Neural progenitor cell (in vitro differentiated cells): Measurements from ENCODE around the gene OAS2. TPM values are rescaled to one million over a fixed set of nuclear protein-coding genes. Genes with fewer than 3 reads are reported as not detected.

Source experiments
- DNase-seq: peaks from one replicate; pipeline ENCODE4 v3.0.0-alpha.2; 2016; ENCODE audit warnings: low spot score
- H2AFZ ChIP-seq: fragments of 200-600 bp; sonication (generic); replicated peaks from 2 replicates; pipeline ENCODE4 v1.6.1; 2016; ENCODE audit warnings: antibody characterized with exemption
- H3F3A ChIP-seq: fragments of 200-600 bp; sonication (generic); 2 replicates; pipeline ENCODE4 v1.6.1; 2016; ENCODE audit warnings: antibody characterized with exemption, low read depth
- H3K27ac ChIP-seq: fragments of 200-600 bp; sonication (generic); 2 replicates; pipeline ENCODE4 v1.5.1; 2016; ENCODE audit warnings: mild to moderate bottlenecking
- H3K27me3 ChIP-seq: fragments of 200-600 bp; sonication (generic); 2 replicates; pipeline ENCODE4 v1.6.1; 2016; ENCODE audit warnings: mild to moderate bottlenecking, moderate library complexity
- H3K36me3 ChIP-seq: fragments of 200-600 bp; sonication (generic); 2 replicates; pipeline ENCODE4 v1.5.1; 2016
- H3K4me1 ChIP-seq: fragments of 200-600 bp; sonication (generic); 2 replicates; pipeline ENCODE4 v1.6.1; 2016; ENCODE audit warnings: mixed run types
- H3K4me2 ChIP-seq: fragments of 200-600 bp; sonication (generic); 2 replicates; pipeline ENCODE4 v1.6.1; 2016
- H3K4me3 ChIP-seq: fragments of 200-600 bp; sonication (generic); 2 replicates; pipeline ENCODE4 v1.5.1; 2016
- H3K79me2 ChIP-seq: fragments of 200-600 bp; sonication (generic); 2 replicates; pipeline ENCODE4 v1.6.1; 2016; ENCODE audit warnings: low read depth
- H3K9ac ChIP-seq: fragments of 200-600 bp; sonication (generic); 2 replicates; pipeline ENCODE4 v1.6.1; 2016
- H3K9me3 ChIP-seq: fragments of 200-600 bp; sonication (generic); 2 replicates; pipeline ENCODE4 v1.5.1; 2016; ENCODE audit warnings: low read depth
- H4K20me1 ChIP-seq: fragments of 200-600 bp; sonication (generic); 2 replicates; pipeline ENCODE4 v1.6.1; 2016; ENCODE audit warnings: low read depth
- H3K27ac Mint-ChIP-seq: 3 replicates; pipeline ENCODE4 v1.8.0; 2021; ENCODE audit warnings: mixed read lengths
- H3K27me3 Mint-ChIP-seq: 2 replicates; pipeline ENCODE4 v1.8.0; 2022; ENCODE audit warnings: low read depth, mild to moderate bottlenecking, inconsistent platforms, moderate library complexity, mixed read lengths; ENCODE audit not compliant: insufficient read depth
- H3K36me3 Mint-ChIP-seq: 3 replicates; pipeline ENCODE4 v1.8.0; 2021; ENCODE audit warnings: mixed read lengths
- H3K4me1 Mint-ChIP-seq: 3 replicates; pipeline ENCODE4 v1.8.0; 2021; ENCODE audit warnings: mixed read lengths
- H3K4me3 Mint-ChIP-seq: 3 replicates; pipeline ENCODE4 v1.8.0; 2021; ENCODE audit warnings: mild to moderate bottlenecking, moderate library complexity, mixed read lengths
- H3K9me3 Mint-ChIP-seq: 3 replicates; pipeline ENCODE4 v1.8.0; 2020; ENCODE audit warnings: mixed read lengths
- CTCF ChIP-seq: fragments of 200-600 bp; sonication (generic); IDR thresholded peaks from 2 replicates; pipeline ENCODE4 v1.5.1; 2017; ENCODE audit warnings: antibody characterized with exemption, mild to moderate bottlenecking
- EZH2 ChIP-seq: fragments of 200-600 bp; sonication (generic); IDR thresholded peaks from 2 replicates; pipeline ENCODE4 v1.6.1; 2017; ENCODE audit warnings: antibody characterized with exemption, mild to moderate bottlenecking, moderate library complexity
- EZH2phosphoT487 ChIP-seq: fragments of 200-600 bp; sonication (generic); IDR thresholded peaks from 2 replicates; pipeline ENCODE4 v1.6.1; 2017; ENCODE audit warnings: antibody characterized with exemption
- total RNA-seq: library from RNA; depleted of rRNA; stranded (reverse); fragments of >200 nt; gene quantifications from 2 replicates; pipeline ENCODE4 v1.2.3, GENCODE V29; 2015; ENCODE audit warnings: low replicate concordance

The OAS2 gene
- total RNA-seq, 1 donor from 2014 or later, result not detected

- Mint-ChIP-seq H3K9me3 (peaks cover 12% of the 10 kb centered on the region), H3K27ac (no peak overlapping the region), H3K4me1 (peaks cover 15% of the 10 kb centered on the region), H3K4me3 (no peak overlapping the region), H3K36me3 (no peaks in the 10 kb centered on the region), H3K27me3 (peaks cover 5% of the 10 kb centered on the region)
- Histone ChIP-seq H3K4me2 (no peak overlapping the region), H3K9me3 (no peaks in the 10 kb centered on the region), H3K36me3 (no peaks in the 10 kb centered on the region), H3K27me3 (no peaks in the 10 kb centered on the region), H3F3A (peaks cover 17% of the 10 kb centered on the region), H3K79me2 (no peaks in the 10 kb centered on the region), H3K4me3 (no peak overlapping the region), H3K4me1 (peaks cover 15% of the 10 kb centered on the region), H3K27ac (no peak overlapping the region), H2AFZ (no peak overlapping the region), H4K20me1 (no peaks in the 10 kb centered on the region), H3K9ac (no peak overlapping the region)
- TF ChIP-seq CTCF (no peak), EZH2 (no peak), EZH2phosphoT487 (no peak)
- no peak for DNase-seq
These were observed 48.0 kb upstream of the OAS2 start for GRCh38 chr12:112930350-112930749.

- Mint-ChIP-seq H3K27me3 (peaks cover 5% of the 10 kb centered on the region), H3K27ac (no peak overlapping the region), H3K4me3 (no peak overlapping the region), H3K4me1 (peaks cover 11% of the 10 kb centered on the region), H3K9me3 (peaks cover 4% of the 10 kb centered on the region), H3K36me3 (no peaks in the 10 kb centered on the region)
- Histone ChIP-seq H3K9me3 (no peaks in the 10 kb centered on the region), H3K9ac (no peak overlapping the region), H3K27me3 (peaks cover 17% of the 10 kb centered on the region), H3K27ac (no peak overlapping the region), H3K4me3 (peak overlapping the region; percentile 27), H3K4me1 (peaks cover 15% of the 10 kb centered on the region), H3F3A (peaks cover 17% of the 10 kb centered on the region), H3K36me3 (no peaks in the 10 kb centered on the region), H3K79me2 (no peaks in the 10 kb centered on the region), H3K4me2 (peak overlapping the region; percentile 65), H2AFZ (no peak overlapping the region), H4K20me1 (no peaks in the 10 kb centered on the region)
- peak; percentile 87 for DNase-seq
- no peak for TF ChIP-seq CTCF
- peak; percentile 47 for TF ChIP-seq EZH2phosphoT487
These were observed 45.7 kb upstream of the OAS2 start for GRCh38 chr12:112932485-112933128.

DNA sequence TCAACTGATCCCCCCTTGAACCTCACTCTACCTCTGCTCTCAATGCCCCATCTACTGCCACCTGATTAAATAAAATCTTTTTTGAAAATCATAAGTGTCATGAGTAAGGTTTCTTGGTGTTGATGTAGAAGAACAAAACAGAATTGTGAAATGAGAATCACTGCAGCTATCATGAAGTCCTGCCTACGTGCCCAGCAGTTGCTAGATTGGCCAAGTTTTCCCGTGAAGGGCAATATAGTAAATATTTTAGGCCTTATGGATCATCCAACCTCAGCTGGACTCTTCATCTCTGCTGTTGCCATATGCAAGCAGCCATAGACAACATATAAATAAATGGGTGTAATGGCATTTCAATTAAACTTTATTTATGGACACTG is 45.2 kb upstream of the OAS2 start:
- Histone ChIP-seq H3K4me1 (peaks cover 15% of the 10 kb centered on the region), H2AFZ (no peak overlapping the region), H3K9ac (no peak overlapping the region), H3K27me3 (peaks cover 22% of the 10 kb centered on the region), H4K20me1 (no peaks in the 10 kb centered on the region), H3F3A (peaks cover 17% of the 10 kb centered on the region), H3K4me2 (peak overlapping the region; percentile 65), H3K27ac (no peak overlapping the region), H3K36me3 (no peaks in the 10 kb centered on the region), H3K79me2 (no peaks in the 10 kb centered on the region), H3K9me3 (no peaks in the 10 kb centered on the region), H3K4me3 (no peak overlapping the region)
- H3K9me3 Mint-ChIP-seq, result peaks cover 2% of the 10 kb centered on the region
- H3K4me1 Mint-ChIP-seq, result peaks cover 11% of the 10 kb centered on the region
- no peak overlapping the region for H3K27ac Mint-ChIP-seq
- TF ChIP-seq CTCF, result no peak
- TF ChIP-seq EZH2phosphoT487, result no peak
- TF ChIP-seq EZH2, result no peak
- DNase-seq, result no peak
- no peaks in the 10 kb centered on the region for H3K36me3 Mint-ChIP-seq
- H3K4me3 Mint-ChIP-seq, result no peak overlapping the region
- H3K27me3 Mint-ChIP-seq, result peaks cover 5% of the 10 kb centered on the region
